Neural progenitor cell (in vitro differentiated cells): Measurements from ENCODE around the gene RAI1.

Experiments used
- EZH2 ChIP-seq: fragments of 200-600 bp; sonication (generic); IDR thresholded peaks from 2 replicates; pipeline ENCODE4 v1.6.1; 2017; ENCODE audit warnings: antibody characterized with exemption, mild to moderate bottlenecking, moderate library complexity
- EZH2phosphoT487 ChIP-seq: fragments of 200-600 bp; sonication (generic); IDR thresholded peaks from 2 replicates; pipeline ENCODE4 v1.6.1; 2017; ENCODE audit warnings: antibody characterized with exemption
- TF ChIP-seq, protein P1 (sequence below): fragments of 200-600 bp; sonication (generic); IDR thresholded peaks from 2 replicates; pipeline ENCODE4 v1.5.1; 2017; ENCODE audit warnings: antibody characterized with exemption, mild to moderate bottlenecking

DNA sequence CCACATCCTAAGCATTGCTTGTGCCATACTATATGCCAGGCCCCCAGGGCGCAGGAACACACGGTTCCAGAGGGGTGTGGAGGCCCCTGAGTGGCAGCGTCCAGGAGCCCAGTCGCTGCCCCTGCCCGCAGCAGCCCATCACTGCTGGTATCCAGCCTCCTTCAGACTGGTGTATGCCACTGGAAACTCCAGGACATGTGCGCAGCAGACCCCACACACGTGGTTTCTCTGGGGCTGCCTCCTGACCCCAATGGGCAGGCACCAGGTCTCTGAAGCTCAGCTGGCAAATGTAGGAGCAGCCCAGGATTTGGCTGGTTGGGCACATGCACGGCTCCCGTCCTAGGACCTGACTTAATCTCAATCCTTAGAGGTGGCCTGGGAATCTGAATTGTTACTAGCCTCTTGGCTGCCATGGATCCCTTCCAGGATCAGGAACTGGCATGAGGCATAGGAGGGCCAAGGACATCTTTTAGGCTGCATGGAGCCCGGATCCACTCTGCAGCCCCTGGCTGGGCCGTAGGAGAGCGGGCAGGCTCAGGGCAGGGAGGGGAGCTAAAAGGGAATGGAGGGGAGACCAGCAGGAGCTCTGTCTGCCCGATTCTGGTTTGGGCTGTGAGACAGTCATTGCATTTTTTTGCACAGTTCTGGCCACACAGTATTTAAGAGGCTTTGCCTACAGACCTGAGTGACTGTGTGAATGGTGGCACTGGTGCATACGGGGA is 62.3 kb downstream of the RAI1 start:
- TF ChIP-seq, protein P1, sequence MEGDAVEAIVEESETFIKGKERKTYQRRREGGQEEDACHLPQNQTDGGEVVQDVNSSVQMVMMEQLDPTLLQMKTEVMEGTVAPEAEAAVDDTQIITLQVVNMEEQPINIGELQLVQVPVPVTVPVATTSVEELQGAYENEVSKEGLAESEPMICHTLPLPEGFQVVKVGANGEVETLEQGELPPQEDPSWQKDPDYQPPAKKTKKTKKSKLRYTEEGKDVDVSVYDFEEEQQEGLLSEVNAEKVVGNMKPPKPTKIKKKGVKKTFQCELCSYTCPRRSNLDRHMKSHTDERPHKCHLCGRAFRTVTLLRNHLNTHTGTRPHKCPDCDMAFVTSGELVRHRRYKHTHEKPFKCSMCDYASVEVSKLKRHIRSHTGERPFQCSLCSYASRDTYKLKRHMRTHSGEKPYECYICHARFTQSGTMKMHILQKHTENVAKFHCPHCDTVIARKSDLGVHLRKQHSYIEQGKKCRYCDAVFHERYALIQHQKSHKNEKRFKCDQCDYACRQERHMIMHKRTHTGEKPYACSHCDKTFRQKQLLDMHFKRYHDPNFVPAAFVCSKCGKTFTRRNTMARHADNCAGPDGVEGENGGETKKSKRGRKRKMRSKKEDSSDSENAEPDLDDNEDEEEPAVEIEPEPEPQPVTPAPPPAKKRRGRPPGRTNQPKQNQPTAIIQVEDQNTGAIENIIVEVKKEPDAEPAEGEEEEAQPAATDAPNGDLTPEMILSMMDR, result no peak
- TF ChIP-seq EZH2, result no peak
- TF ChIP-seq EZH2phosphoT487, result no peak
